HCT116 (cell line): ENCODE results near the gene LCMT1.

Source experiments
- CTCF ChIP-seq, 3 experiments: fragments of 200-600 bp in 1 of 3; sonication (generic) in 1 of 3; IDR thresholded peaks in 2 of 3; conservative IDR thresholded peaks in 1 of 3; 2 replicates each; pipeline ENCODE4 v1.5.1; 2012 to 2017; ENCODE audit warnings: low read depth in 2 of 3, low read length in 2 of 3, antibody characterized with exemption in 1 of 3, borderline replicate concordance in 1 of 3, control low read depth in 1 of 3, mild to moderate bottlenecking in 1 of 3, mixed read lengths in 1 of 3, mixed run types in 1 of 3, moderate library complexity in 1 of 3; ENCODE audit not compliant: insufficient read depth in 1 of 3
- EZH2 ChIP-seq: fragments of 200-600 bp; sonication (generic); IDR thresholded peaks from 2 replicates; pipeline ENCODE4 v1.6.1; 2017; ENCODE audit warnings: antibody characterized with exemption, mixed run types
- REST ChIP-seq: IDR thresholded peaks from 2 replicates; pipeline ENCODE4 v1.6.1; 2012; ENCODE audit warnings: low read depth

GRCh38 chr16:25212636-25213035 is 101.1 kb downstream of the LCMT1 start:
- TF ChIP-seq REST = no peak
- TF ChIP-seq CTCF (IDR thresholded peaks at IDR 0.05 in 2 of 3, conservative IDR thresholded peaks at IDR 0.05 in 1 of 3; ENCODE audit: borderline replicate concordance in 1 of 3, insufficient read depth in 1 of 3, low read depth in 2 of 3, low read length in 2 of 3) = no peak
- TF ChIP-seq EZH2 = no peak
